Pulmonary artery endothelial cell (primary cell): ENCODE data around the gene CNDP2. TPM values are rescaled to one million over a fixed set of nuclear protein-coding genes. Genes with fewer than 3 reads are reported as not detected.
A peak's percentile ranks its signal among the peaks of the same experiment; 100 is the strongest.

Experiments
- DNase-seq: peaks from one replicate; pipeline ENCODE4 v3.0.0-alpha.2; 2011; ENCODE audit warnings: low read depth, low spot score
- total RNA-seq: library from RNA; depleted of rRNA; stranded (reverse); fragments of >200 nt; gene quantifications from 2 replicates; pipeline ENCODE4 v1.2.3, GENCODE V29; 2014

CNDP2 gene
- total RNA-seq, 1 donor from 2014 or later, result 100 TPM

DNA sequence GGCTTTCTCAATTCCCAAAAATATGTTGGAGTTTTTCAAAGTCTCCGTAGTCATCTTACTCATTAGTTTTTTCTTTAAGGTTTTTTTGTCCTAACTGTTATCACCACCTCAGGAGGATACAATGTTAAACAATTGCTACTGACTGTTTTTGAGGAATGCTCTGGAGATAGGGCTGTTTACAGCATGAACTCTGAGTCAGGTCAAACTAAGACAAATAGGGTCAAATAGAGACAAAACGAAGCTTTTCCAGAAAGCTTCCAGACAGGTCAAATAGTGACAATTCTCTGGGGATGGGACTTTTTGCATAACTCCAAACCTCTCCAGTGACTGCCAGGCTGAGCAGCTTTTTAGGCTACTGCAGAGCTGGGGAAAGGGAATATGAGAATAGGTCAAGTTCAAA, 23.9 kb upstream of the CNDP2 start:
- no peak for DNase-seq

DNA sequence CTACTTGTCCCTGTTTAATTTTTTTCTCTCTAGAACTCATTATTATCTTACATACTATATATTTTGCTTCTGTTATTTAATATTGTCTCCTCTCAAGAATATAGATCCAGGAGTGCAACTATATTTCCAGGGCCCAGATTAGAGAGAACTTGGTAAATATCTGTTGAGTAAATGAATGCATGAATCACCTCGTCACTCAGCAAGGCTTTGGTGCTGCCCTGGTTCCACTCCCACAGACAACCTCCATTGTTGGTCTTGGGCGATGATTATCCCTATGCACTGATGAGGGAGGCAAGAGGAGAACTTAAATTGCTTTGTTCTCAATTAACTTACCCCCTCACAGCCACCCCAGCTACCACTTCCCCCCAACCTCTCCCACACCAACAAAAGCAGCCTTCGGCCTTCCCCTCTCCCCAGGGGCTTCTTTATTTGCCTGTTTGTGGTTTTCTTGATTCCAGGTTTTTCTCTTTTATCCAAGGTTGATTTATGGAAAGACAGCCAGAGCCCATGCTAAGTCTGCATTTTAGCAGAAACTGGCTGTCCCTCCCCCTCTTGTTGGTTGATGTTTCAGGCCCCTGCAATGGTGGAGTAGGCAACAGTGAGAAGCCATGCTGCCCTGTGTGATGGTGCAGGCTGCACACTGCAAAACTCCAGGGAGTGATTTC, 22.1 kb upstream of the CNDP2 start:
- DNase-seq, result no peak

DNA sequence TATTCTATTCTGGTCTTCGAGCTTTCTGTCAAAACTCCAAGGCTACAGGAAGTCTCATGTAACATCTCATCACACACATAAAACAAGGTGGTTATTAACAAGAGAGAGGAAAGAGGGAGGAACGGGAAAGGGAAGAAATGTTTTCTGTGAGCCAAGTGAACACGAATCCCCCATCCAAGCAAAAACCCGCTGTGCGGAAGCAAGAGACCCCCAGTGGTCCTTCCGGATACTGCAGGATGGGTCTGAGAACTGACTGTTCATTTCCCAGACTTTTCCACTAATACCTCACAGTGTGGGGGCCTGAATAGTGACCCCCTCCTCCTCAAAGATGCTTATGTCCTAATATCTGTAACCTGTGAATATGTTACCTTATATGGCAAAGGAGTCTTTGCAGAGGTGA, 20.0 kb upstream of the CNDP2 start:
- no peak for DNase-seq

DNA sequence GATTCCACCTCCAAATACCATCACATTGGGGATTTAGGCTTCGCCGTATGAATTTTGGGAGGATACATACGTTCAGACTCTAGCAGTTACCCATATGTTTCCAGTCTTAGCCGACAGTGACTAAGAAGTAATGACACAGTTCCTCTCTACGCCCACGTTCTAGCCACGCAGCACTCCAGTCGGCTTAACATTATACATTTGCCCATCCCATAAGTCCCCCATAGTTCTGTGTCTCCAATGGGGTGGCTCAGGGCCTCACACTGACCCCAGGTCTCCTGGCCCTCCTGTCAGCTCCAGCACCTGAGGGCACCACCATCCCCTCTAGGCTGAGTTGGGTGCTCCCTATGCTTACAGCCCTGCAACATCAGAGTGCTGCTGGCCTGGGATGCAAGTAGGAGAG, 18.4 kb upstream of the CNDP2 start:
- no peak for DNase-seq

DNA sequence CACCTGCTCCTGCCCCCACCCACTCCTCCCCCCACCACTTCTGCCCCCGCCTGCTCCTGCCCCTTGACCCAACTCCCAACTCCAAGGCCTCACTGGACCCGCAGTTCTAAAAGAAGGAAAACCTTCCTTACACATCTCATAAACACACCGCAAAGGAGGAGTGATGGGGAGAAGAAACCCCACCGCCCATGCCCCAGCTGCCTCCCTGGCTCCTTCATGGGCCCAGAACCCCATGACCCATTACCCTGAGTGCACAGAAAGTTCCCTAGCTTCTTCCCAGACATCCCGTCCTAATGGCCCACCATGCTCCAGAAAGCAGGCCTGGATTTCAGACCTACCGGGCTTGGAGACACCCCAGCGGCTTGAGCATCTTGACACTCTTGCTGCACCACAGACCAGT, 17.8 kb upstream of the CNDP2 start:
- DNase-seq, result no peak

DNA sequence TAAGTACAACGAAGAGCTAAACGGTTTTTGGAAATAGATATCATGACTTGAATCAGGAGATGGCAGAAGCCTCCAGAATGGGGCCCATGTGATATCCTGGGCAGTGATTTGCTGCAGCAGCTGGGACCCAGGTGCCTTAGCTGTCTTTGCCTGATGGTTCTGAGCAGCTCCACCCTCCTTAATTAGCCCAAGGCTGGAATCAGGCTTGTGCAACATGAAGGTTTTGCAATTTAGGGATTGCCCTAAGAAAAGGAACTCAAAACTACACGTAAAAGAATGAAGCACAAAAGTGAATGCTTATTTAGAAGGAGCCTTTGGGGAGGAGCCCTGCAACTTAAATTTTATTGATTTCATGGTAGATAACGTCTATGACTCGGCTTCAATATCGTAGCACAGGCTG, 17.3 kb upstream of the CNDP2 start:
- DNase-seq, result no peak

DNA sequence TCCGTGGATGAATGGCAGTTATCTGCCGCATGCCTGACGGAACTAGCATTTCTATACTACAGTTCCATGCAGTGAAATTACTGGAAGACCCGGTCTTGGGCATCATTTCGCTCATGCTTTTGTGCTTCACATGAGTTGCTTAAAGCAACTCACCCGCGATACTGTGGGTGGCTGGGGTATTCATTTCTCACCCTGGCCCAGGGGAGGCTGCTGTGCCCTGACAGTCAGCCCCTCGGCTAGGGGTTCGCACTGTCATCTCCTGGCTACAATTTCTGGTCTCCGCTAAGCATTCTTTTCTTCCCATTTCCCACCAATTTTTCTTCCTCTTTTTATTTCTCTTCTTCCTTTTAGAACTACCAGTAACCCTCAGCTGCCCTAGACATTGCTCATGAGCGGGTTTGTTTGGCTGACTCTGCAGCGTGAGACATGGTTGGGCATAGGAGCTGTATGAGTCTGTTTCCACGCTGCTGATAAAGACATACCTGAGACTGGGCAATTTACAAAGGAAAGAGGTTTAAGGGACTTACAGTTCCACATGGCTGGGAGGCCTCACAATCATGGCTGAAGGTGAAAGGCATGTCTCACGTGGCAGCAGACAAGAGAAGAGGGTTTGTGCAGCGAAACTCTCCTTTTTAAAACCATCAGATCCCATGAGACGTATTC, 16.5 kb upstream of the CNDP2 start:
- no peak for DNase-seq

DNA sequence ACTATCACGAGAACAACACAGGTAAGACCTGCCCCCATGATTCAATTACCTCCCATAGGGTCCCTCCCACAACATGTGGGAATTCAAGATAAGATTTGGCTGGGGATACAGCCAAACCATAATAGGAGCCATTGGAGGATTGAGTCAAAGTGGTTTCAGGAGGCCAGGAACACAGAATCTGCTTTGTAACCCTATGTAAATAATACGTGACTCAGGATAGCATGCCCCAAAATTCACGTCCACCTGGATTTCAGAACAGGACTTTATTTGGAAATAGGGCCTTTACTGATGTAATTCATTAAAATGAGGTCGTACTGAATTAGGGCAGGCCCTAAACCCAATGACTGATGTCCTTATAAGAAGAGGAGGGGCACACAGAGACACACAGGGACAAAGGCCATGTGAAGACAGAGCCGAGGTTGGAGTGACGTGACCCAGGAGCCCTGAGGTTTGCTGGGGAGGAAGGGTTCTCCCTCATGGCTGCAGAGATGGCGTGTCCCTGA, 16.0 kb upstream of the CNDP2 start:
- no peak for DNase-seq

DNA sequence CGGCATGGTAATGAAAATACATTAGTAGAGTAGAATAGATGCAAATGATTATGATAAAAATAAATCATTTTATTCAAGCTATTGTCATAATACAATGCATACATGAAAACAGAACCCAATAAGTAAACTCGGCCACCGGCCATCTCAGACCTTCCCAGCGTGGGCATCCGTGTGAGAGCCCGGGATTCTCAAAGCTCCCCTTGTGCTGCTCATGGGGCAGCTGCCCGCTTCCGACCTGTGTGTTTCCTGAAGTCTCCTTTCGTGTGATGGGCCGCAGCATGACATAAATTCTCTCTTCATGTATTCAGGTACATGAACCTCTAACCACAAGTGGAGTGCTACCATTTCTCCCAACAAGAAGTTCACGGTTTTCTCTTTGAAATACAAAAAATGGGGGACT, 13.5 kb upstream of the CNDP2 start:
- DNase-seq, result no peak

DNA sequence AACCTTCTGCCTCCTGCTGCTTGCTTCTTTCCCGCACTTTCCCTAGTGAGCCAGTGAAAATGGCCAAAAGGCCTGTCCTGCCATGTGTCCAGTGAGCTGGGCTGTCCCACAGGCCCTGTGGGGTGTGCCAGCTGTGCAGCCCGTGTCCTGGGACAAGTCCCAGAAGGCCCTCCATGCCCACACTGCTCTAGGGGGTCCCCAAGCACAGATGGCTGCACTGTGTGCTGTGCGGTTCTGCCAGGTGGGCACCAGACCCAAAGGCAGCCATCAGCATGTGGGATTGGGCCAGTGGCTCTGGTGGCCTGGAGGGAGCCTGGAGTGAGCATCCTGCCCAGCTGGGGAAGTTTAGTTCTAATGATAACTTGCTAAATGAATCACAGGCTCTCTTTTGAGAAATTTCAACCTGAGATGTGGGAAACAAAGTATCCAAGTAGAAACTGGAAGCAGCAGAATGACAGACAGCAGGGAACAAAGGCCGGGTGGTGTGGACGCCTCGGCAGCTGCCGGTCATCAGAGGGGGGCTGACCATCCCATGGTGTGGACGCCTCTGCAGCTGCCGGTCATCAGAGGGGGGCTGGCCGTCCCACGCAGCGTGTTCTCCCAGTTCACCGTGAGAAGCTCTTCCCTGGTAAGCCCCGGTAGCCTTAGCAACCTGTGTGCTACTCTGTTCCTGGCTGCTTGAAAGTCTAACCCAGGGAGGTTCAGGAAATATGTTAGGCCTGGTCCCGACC, 9.9 kb upstream of the CNDP2 start:
- no peak for DNase-seq

DNA sequence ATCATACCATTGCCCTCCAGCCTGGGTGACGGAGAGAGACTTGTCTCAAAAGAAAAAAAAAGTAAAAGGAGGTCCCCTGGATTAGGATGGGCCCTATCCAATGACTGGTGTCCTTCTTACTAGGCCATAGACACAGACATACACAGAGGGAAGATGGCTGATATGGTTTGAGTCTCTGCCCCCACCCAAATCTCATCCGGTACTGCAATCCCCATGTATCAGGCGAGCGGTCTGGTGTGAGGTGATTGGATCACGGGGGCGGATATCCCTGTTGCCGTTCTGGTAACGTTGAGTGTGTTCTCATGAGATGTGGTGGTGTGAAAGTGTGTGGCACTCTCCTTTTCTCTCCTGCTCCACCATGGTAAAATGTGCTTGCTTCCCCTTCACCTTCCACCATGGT, 7.8 kb upstream of the CNDP2 start:
- DNase-seq, result no peak

DNA sequence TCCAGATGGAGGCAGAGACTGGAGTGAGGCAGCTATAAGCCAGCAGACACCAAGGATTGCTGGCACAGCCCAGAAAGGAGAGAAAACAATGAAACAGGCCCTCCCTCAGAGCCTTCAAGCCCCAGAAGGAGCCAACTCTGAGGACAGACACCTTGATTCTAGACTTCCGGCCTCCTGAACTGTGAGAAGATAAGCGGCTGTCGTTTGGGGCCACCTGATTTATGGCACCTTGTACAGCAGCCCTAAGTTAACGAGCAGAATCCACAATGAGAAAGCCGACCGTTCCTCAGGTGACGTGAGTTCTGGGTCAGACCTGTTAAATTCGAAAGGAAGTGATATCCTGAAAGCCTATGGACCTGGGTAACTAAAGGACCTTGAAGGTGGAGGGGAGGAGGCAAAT, 7.3 kb upstream of the CNDP2 start:
- DNase-seq, result no peak

DNA sequence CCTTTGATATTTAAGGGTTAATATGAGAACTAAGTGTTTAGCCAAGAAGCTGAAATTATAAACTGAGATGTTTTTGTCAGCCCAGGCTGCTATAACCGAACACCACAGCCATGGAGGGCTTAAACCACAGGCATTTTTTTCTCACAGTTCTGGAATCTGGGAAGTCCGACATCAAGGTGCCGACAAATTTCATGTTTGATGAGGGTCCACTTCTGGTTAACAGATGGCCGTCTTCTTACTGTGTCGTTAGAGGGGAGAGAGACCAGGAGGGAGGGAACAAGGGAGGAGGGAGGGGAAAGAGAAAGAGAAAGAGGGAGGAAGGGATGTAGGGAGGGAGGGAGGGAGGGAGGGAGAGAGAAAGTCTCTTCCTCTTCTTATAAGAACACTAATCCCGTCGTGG, 6.5 kb upstream of the CNDP2 start:
- DNase-seq, result no peak

DNA sequence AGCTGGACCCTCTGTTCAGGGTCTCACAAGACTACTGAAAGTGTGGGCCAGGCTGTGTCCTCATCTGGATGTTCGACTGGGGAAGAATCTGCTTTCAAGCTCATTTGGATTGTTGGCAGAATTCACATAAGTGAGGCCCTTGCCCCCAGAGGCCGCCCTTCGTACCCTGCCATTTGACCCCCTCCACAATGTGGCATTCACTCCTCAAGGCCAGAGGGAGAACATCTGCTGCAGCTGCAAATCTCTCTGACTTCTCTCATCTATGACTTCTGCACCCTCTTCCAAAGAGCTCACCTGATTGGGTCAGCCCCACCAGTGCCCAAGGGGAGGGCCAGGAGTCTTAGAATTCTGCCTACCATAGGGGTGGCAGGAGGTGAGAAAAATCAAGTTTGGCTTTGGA, 3.9 kb upstream of the CNDP2 start:
- DNase-seq, result no peak

DNA sequence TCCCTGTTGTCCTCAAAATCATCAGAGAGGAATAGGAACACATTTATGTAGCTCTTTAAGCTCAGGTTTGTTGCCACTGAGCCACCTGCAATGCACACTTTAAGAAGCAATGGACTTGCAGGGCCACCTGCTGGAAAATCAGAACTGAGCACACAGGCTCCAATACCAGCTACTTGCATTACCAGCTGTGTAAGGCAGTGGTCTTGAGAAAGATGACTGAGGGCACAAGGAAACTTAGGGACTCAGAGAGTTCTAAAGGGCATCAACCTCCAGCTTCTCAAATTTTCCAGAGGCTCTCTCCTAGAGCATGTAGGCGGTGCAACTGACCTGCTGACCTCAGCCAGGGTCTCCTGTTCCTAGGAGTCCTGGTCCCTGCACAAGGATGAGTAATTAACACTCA, 2.5 kb upstream of the CNDP2 start:
- DNase-seq, result peak; percentile 49

DNA sequence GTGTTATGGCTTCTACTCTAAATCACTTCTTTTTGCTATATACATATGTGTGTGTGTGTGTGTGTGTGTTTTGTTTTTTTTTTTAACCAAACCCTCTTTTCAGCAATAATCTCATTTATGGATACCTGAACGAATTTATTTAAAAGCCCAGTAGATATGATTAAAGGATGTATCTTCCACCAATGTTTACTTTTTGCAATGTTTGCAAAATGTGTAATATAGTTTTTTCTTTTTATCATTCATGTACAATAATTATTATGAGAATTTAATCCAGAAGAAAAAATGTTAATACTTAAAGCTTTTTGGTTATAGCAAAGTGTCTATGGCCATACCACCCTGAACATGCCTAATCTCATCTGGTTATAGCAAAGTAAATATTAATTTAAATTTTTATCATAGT, 1.6 kb upstream of the CNDP2 start:
- DNase-seq, result no peak

DNA sequence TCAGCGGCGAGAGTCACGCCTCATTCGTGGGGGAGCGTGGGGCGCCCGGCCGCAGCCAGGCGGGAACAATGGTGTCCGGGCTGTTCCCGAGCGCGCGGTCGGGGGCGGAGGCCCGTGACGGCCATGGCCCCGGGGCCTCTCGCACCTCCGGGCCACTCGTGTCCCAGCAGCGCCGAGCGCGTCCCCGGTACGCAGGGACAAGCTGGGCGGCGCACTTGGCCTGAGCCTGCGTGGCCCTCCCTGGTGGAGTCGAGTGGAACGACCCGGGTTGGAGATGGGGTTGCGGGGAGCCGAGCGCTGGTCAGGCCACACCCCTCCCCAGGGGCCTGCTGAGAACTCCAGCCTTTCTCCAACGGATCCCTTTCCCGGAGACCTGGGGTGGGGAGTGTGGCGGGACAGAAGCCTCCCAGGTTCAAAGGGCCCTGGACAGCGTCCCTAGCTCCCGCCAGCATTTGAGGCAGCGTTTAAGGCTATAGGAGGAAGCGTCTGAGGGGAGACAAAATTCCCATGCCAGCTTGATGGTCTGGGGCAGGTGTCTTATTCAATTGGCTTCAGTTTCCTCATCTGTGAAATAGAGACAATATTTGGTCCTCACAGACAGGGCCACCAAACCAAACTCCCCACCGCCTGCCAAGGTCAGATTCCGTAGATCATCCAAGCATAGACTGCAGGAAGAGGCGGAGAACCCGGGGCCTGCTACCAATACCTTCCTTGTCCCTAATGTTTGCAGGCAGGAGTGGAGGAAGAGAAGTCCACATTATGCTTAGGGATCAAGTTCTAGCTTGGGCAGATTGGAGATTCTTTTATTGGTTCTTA, 553 bp downstream of the CNDP2 start:
- DNase-seq, result no peak

DNA sequence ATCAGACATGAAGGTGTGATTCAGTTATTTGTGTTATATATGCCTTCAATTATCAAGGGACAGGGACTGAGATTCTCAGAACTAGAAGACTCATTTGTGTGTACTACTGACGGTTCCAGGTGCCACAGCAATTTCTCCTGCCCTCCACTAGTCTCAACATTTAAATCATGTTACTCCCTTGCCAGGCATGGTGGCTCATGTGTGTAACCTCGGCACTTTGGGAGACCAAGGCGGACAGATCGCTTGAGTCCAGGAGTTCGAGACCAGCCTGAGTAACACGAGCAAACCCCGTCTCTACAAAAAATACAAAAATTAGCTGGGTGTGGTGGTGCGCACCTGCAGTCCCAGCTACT, 1.1 kb downstream of the CNDP2 start:
- DNase-seq, result no peak

DNA sequence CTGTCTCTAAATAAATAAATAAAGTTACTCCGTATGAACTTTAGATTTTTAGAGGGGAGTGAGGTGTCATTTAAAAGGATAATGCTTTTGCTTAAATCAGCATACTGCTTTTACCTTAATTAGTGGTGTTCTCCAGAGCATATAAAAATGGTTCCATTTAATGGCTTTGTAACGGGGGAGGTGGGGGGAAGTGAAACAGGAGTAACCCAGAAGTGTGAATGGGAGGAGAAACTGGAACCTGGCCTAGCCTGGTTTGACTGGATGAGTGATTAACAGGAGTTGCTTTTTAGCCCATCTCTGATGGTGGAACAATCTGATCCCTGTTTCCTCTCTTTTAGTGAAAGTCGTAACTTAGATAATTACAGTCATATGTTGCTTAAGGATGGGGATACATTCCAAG, 1.6 kb downstream of the CNDP2 start:
- DNase-seq, result no peak

DNA sequence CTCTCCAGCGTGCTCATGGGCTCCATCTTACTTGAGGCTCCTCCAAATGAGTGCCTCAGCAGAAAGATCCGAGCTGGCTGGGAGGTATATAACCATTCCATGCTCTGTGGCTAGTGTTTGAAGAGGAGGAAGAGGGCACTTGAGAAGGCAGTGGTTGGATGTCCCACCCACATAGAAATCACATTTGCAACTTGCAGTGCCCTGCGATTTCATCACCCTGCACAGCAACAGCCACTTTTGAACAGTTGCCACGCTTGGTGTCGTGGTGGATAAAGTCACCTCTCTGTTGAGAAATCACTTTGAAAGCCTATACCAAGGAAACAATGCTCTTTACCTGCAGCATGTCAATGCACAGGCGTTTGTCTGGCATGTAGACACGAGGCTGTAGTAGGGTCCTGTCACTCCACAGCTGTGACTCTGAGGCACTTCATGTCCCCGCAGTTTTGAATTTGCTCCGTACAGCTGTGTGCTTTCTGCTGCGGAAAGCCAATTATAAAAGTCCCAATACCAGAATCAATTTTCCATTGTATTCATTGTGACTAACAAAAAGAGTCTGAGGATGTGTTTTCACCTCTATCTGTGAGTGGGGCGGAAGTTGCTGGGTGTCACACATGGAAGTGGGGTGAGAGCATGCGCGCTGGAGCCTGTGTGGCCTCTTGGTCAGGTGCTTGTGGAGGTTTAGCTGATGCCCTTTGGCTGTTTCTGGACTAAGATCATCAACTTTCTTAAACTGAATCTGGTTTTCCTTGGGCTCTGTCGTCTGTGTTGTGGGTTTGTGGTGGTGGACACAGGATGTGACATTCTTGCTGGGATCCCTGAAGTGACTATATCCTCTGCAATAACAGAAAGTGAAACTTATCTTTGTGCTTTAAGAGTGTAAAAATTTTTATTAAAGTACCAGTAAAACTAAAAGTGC, 2.8 kb downstream of the CNDP2 start:
- DNase-seq, result no peak

DNA sequence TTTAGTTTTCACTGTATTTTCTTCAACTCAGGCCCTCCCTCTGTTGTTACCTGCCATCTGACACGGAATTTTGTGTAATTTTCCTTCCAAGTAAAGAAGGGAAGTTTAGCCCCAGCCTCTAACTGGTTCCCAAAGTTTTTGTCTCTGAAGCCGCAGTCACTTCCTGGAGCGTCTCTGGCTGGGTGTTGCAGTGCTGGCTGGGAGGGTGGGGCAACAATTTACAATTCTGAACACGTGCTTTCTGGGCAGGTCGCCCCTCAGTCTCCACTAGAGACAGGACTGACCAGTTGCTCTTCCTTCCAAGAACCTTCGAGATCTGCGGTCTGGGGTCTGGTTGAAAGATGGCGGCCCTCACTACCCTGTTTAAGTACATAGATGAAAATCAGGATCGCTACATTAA, 3.5 kb downstream of the CNDP2 start:
- DNase-seq, result no peak
